ENCODE measurements around the gene TOX2.

- TF ChIP-seq POLR2A (IDR thresholded peaks at IDR 0.05; ENCODE audit: low read depth, low read length), result no peak
- TF ChIP-seq POLR2AphosphoS5 (IDR thresholded peaks at IDR 0.05; ENCODE audit: low read depth, low read length), result no peak
Measured at GRCh38 chr20:44085616-44086434, 171.2 kb downstream of the TOX2 start.

Data from GM12892 (cell line).